HFFc6 (cell line): Measurements from ENCODE around the gene MAU2. TPM values are rescaled to one million over a fixed set of nuclear protein-coding genes. Genes with fewer than 3 reads are reported as not detected.

ENCODE experiments used
- DNase-seq: peaks from one replicate; pipeline ENCODE4 v3.0.0-alpha.2; 2018
- H3K27ac Mint-ChIP-seq: 2 replicates; pipeline ENCODE4 v1.8.0; 2020; ENCODE audit warnings: mild to moderate bottlenecking, mixed read lengths
- H3K27me3 Mint-ChIP-seq: 2 replicates; pipeline ENCODE4 v1.8.0; 2021; ENCODE audit warnings: mild to moderate bottlenecking, moderate library complexity, mixed read lengths; ENCODE audit not compliant: insufficient read depth
- H3K36me3 Mint-ChIP-seq: 2 replicates; pipeline ENCODE4 v1.8.0; 2021; ENCODE audit warnings: low read depth, mixed read lengths
- H3K4me1 Mint-ChIP-seq: 2 replicates; pipeline ENCODE4 v1.8.0; 2020; ENCODE audit warnings: low read depth, mixed read lengths
- H3K4me3 Mint-ChIP-seq: 2 replicates; pipeline ENCODE4 v1.8.0; 2020; ENCODE audit warnings: mild to moderate bottlenecking, moderate library complexity, mixed read lengths
- H3K9me3 Mint-ChIP-seq: 2 replicates; pipeline ENCODE4 v1.8.0; 2020; ENCODE audit warnings: mild to moderate bottlenecking, mixed read lengths
- total RNA-seq, 6 experiments: library from RNA; stranded (reverse); fragmentation: NEBNext Ultra II Directional; extraction: Animal tissue kit (Norgen Biotek cat#: 25700); gene quantifications; 2 replicates in 1 of 6; 3 replicates in 5 of 6; pipeline ENCODE4 v1.2.3, GENCODE V29; 2021
- TF ChIP-seq, protein P1 (sequence below): fragments of 200-600 bp; sonication (generic); IDR thresholded peaks from 2 replicates; pipeline ENCODE4 v1.5.0; 2021; ENCODE audit warnings: antibody characterized with exemption, mild to moderate bottlenecking

Gene MAU2
- total RNA-seq, 6 experiments from 2014 or later: 24.8 to 33.0 (median 29.4) TPM

DNA sequence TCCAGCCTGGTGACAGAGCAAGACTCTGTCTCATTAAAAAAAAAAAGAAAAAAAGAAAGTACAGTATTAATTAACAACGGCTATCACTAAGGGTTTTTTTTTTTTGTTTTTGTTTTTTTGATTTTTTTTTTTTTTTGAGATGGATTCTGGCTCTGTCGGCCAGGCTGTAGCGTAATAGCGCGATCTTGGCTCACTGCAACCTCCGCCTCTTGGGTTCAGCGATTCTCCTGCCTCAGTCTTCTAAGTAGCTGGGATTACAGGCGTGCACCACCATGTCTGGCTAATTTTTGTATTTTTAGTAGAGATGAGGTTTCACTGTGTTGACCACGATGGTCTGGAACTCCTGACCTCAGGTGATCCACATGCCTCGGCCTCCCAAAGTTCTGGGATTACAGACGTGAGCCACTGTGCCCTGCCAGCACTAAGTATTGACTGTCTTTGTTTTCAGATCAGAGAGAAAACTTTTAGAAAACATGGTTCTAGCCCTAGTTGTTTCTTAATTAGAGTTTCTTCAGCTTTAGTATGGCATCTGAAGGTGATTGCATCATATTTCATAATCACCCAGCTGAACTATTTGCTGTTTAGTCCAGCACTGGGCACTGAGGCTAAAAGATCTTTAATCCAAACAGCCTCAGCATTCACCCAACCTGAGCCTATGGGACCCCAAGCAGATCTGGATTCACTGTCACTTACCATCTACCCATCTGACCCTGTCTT, 82.2 kb downstream of the MAU2 start:
- Mint-ChIP-seq H3K36me3 (no peaks in the 10 kb centered on the region), H3K4me1 (peaks cover 57% of the 10 kb centered on the region), H3K27ac (peak overlapping the region; percentile 98), H3K9me3 (no peaks in the 10 kb centered on the region), H3K4me3 (peak overlapping the region; percentile 21; the same call in 1 of the 2 replicates), H3K27me3 (peaks cover 4% of the 10 kb centered on the region; the same call in 1 of the 2 replicates)
- TF ChIP-seq, protein P1, sequence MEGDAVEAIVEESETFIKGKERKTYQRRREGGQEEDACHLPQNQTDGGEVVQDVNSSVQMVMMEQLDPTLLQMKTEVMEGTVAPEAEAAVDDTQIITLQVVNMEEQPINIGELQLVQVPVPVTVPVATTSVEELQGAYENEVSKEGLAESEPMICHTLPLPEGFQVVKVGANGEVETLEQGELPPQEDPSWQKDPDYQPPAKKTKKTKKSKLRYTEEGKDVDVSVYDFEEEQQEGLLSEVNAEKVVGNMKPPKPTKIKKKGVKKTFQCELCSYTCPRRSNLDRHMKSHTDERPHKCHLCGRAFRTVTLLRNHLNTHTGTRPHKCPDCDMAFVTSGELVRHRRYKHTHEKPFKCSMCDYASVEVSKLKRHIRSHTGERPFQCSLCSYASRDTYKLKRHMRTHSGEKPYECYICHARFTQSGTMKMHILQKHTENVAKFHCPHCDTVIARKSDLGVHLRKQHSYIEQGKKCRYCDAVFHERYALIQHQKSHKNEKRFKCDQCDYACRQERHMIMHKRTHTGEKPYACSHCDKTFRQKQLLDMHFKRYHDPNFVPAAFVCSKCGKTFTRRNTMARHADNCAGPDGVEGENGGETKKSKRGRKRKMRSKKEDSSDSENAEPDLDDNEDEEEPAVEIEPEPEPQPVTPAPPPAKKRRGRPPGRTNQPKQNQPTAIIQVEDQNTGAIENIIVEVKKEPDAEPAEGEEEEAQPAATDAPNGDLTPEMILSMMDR: no peak
- no peak for DNase-seq

DNA sequence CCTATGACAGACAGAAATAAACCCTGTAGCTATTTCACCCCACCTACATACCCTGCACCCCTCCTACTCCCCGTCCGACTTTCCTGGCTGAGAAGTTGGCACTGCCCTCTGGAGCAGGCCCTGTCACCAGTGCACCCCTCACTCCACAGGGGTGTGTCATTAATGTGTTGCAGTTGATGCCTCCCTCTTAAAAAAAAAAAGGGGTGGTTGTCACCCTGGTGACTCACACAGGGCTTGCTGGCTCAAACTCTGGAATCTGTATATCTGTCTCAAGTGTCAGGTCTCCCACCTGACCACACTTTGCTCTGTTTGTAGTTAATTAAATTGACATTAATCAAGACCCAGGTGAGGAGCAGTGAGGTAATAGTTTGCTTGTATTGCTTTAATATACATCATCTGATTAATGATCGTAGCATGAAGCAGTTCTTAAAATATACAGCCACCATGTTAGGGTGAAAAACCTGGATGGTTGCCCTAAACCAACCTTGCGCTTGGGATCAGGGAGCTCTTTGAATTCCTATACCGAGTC, 82.8 kb downstream of the MAU2 start:
- peak; percentile 37 for DNase-seq
- Mint-ChIP-seq H3K27me3 (peaks cover 4% of the 10 kb centered on the region; the same call in 1 of the 2 replicates), H3K36me3 (no peaks in the 10 kb centered on the region), H3K27ac (peak overlapping the region; percentile 98), H3K4me1 (peaks cover 63% of the 10 kb centered on the region), H3K4me3 (peak overlapping the region; percentile 21; the same call in 1 of the 2 replicates), H3K9me3 (no peaks in the 10 kb centered on the region)
- TF ChIP-seq, protein P1: no peak

DNA sequence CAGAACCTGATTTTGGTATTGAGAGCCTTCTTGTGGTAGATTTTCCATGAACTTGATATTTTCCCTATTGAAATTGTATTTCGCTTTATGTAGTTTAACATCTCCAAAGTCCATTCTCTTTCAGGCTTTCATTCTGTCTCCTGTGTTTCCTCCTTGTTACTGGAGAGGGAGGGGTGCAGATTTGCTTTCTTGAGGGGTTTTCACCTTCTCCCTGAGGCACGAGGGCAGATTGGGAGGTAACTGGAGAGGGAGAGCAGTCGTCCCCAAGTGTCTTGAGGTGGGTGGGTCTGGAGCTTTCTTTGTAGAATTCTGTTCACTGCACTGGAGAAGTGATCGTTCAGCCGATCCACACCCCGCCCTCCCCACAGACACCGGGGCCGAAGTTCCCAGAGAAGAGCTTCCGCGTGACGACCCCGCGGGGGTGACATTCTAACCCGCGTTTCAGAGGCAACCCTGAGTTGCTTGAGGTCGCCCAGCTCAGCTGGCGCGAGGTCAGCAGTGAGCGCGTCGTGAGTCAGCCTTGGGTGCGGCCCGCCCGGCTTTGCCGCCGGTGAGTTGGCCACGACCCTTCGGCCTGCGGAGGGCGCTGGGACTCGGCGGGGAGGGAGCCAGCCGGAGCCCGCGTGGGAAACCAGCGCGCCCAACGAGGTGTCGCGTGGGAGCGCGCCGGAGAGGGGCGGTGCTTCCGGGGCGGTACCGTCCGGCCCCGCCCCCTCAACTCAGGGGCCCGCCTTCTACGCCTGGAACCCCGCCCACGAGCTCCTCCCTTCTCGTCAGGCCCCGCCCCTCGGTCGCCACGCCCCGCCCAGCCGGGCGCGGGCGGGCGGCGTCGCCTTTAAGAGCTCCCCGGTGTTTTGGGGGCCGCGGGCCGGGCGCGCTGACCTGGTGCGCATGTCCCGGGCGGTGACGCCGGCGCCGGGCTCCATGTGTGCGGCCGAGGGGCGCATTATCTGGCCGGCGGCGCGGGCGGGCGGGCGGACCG, 84.5 kb downstream of the MAU2 start, which contains the start of gene GATAD2A:
TSS of gene GATAD2A (plus strand) at position 797 of the 982 bp plus-strand sequence. CDS start 59,671 bp downstream, outside the sequence.
- Mint-ChIP-seq H3K27me3 (peaks cover 2% of the 10 kb centered on the region), H3K4me3 (peak within 1 kb of the TSS; percentile 99), H3K4me1 (peaks cover 70% of the 10 kb centered on the region), H3K36me3 (peaks cover 4% of the 10 kb centered on the region; the same call in 1 of the 2 replicates), H3K27ac (peak within 1 kb of the TSS; percentile 98), H3K9me3 (no peaks in the 10 kb centered on the region)
- DNase-seq: peak; percentile 90
- TF ChIP-seq, protein P1: peak; percentile 71

DNA sequence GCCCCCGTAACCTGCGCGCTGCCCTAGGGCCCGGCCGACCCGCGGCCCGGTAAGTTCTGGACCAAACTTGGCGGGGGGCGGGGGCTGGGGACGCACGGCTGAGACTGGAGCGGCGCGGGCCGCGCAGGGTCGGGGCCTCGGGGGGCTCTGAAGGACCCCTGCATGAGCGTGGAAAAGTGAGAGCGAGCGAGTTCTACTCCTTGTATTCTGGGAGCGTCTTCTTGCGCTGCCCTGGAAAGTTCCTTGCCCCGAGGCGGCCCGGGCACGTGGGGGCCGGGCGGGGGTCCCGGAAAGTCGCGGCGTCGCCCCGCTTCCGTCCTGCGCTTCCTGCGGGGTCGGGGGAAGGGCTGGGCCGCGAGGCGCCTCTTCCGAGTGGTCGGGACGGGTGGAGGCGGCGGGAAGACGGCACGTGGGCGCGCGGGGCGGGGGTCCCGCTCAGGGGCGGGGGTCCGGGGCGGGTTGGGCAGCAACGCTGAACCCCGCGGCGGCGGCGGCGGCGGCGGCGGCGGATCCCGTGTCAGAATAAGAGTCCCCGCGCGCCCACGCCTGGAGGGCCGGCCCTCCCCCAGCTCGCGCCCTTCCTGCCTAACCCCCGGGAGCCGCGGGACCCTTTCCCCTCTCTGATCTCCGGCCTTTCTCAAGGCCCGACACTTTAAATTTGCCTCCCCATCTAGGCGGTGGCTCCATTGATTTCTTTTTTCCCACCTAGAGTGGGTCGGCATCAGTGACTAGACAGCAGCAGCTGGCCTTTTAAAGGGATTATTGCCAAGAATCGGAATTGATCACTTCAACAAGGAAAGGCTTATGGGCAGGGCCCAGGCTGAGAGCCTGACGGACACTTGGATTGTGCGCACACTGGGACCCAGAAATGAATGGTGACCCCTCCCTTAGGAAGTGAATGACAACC, 85.6 kb downstream of the MAU2 start:
- H3K36me3 Mint-ChIP-seq: peaks cover 4% of the 10 kb centered on the region; the same call in 1 of the 2 replicates
- H3K27me3 Mint-ChIP-seq: peaks cover 2% of the 10 kb centered on the region
- H3K4me3 Mint-ChIP-seq: peak overlapping the region; percentile 99
- DNase-seq: peak; percentile 30
- H3K9me3 Mint-ChIP-seq: no peaks in the 10 kb centered on the region
- TF ChIP-seq, protein P1: no peak
- peak overlapping the region; percentile 97 for H3K27ac Mint-ChIP-seq
- H3K4me1 Mint-ChIP-seq: peaks cover 76% of the 10 kb centered on the region
